A549 (cell line): ENCODE results near the gene BMERB1. TPM values are rescaled to one million over a fixed set of nuclear protein-coding genes. Genes with fewer than 3 reads are reported as not detected.

ENCODE experiments used
- ATAC-seq, 2 experiments: fragments of 200-7000 bp in 1 of 2; fragments of >200 bp in 1 of 2; cut with Nextera tagmentation in 1 of 2; cut with Tn5 transposase in 1 of 2; 3 replicates each; pipeline versions ENCODE4 v1.8.0 to v1.9.1; 2018 to 2020; ENCODE audit warnings: mild to moderate bottlenecking in 1 of 2, moderate library complexity in 1 of 2
- CTCF ChIA-PET: fragments of 300-600 bp; sonication (Branson Sonifier 250); formaldehyde crosslinking; extraction: SDS; loops from one replicate; lab custom pipeline; 2021; ENCODE audit warnings: antibody characterized with exemption, inconsistent platforms; lab: Yijun Ruan, JAX
- POLR2A ChIA-PET: fragments of 350-600 bp; formaldehyde crosslinking; extraction: SDS; loops from one replicate; lab custom pipeline; 2021; ENCODE audit warnings: antibody characterized with exemption, inconsistent platforms; lab: Yijun Ruan, JAX
- DNase-seq, 2 experiments: peaks; one replicate each; pipeline versions ENCODE4 v3.0.0 to v3.0.0-alpha.2; 2011 to 2016; ENCODE audit warnings: low read depth in 1 of 2, low spot score in 1 of 2
- FAIRE-seq: peaks from 2 replicates; lab custom pipeline; 2011; peaks lifted over from hg19 to GRCh38; lab: Jason Lieb, UNC
- H3K27ac ChIP-seq, 2 experiments: fragments of >200 bp; sonication (Bioruptor Twin); formaldehyde crosslinking; 3 replicates each; pipeline ENCODE4 v1.5.1; 2016 to 2017
- H3K4me1 ChIP-seq: fragments of >200 bp; sonication (Bioruptor Twin); formaldehyde crosslinking; 3 replicates; pipeline ENCODE4 v1.6.1; 2016
- H3K4me2 ChIP-seq: fragments of >200 bp; sonication (Bioruptor Twin); formaldehyde crosslinking; 3 replicates; pipeline ENCODE4 v1.6.1; 2016
- H3K4me3 ChIP-seq: fragments of >200 bp; sonication (Bioruptor Twin); formaldehyde crosslinking; 3 replicates; pipeline ENCODE4 v1.5.1; 2016
- H3K9me3 ChIP-seq: fragments of >200 bp; sonication (Bioruptor Twin); formaldehyde crosslinking; 3 replicates; pipeline ENCODE4 v1.6.1; 2016
- BCL3 ChIP-seq: fragments of >200 bp; sonication (Bioruptor Twin); formaldehyde crosslinking; IDR thresholded peaks from 3 replicates; pipeline ENCODE4 v1.6.1; 2016
- BHLHE40 ChIP-seq: IDR thresholded peaks from 2 replicates; pipeline ENCODE4 v1.6.1; 2012; ENCODE audit warnings: low read depth, low read length, inconsistent platforms
- CBX8 ChIP-seq: fragments of 200-600 bp; sonication (generic); IDR thresholded peaks from 2 replicates; pipeline ENCODE4 v1.6.1; 2016
- CHD4 ChIP-seq: fragments of 200-600 bp; sonication (generic); IDR thresholded peaks from 2 replicates; pipeline ENCODE4 v1.6.1; 2016; ENCODE audit warnings: antibody characterized with exemption, mild to moderate bottlenecking, borderline replicate concordance
- E2F6 ChIP-seq: IDR thresholded peaks from 2 replicates; pipeline ENCODE4 v1.6.1; 2012; ENCODE audit warnings: low read depth, borderline replicate concordance
- EHMT2 ChIP-seq: fragments of 200-600 bp; sonication (generic); IDR thresholded peaks from 2 replicates; pipeline ENCODE4 v1.6.1; 2016; ENCODE audit warnings: antibody characterized with exemption, low read depth, mild to moderate bottlenecking, moderate library complexity
- ELK1 ChIP-seq: fragments of 150-350 bp; IDR thresholded peaks from 2 replicates; pipeline ENCODE4 v1.6.1; 2014; ENCODE audit warnings: low read depth, mild to moderate bottlenecking, low read length
- EP300 ChIP-seq, 2 experiments: fragments of >200 bp; sonication (Bioruptor Twin); formaldehyde crosslinking; IDR thresholded peaks; 2 replicates in 1 of 2; 3 replicates in 1 of 2; pipeline ENCODE4 v1.6.1; 2016 to 2017
- FOXS1 ChIP-seq: fragments of 250-450 bp; sonication (Bioruptor Pico); IDR thresholded peaks from 2 replicates; pipeline ENCODE4 v1.5.0; 2020; ENCODE audit warnings: mild to moderate bottlenecking, moderate library complexity
- HES2 ChIP-seq: fragments of >200 bp; sonication (Bioruptor Twin); formaldehyde crosslinking; IDR thresholded peaks from 2 replicates; pipeline ENCODE4 v1.6.1; 2016
- HOXA7 ChIP-seq: fragments of 250-450 bp; sonication (Bioruptor Pico); IDR thresholded peaks from 2 replicates; pipeline ENCODE4 v1.5.0; 2020; ENCODE audit warnings: mild to moderate bottlenecking, moderate library complexity
- HOXB5 ChIP-seq: fragments of 250-450 bp; sonication (Bioruptor Pico); IDR thresholded peaks from 2 replicates; pipeline ENCODE4 v1.5.0; 2020; ENCODE audit warnings: mild to moderate bottlenecking, moderate library complexity
- JUN ChIP-seq, 2 experiments: fragments of >200 bp; sonication (Bioruptor Twin); formaldehyde crosslinking; IDR thresholded peaks; 2 replicates in 1 of 2; 3 replicates in 1 of 2; pipeline ENCODE4 v1.6.1; 2016 to 2017
- JUNB ChIP-seq: fragments of >200 bp; sonication (Bioruptor Twin); formaldehyde crosslinking; IDR thresholded peaks from 2 replicates; pipeline ENCODE4 v1.6.1; 2016
- KDM1A ChIP-seq: fragments of 200-600 bp; sonication (generic); IDR thresholded peaks from 2 replicates; pipeline ENCODE4 v1.6.1; 2016; ENCODE audit warnings: low read depth, mild to moderate bottlenecking
- KDM5A ChIP-seq: fragments of 200-600 bp; sonication (generic); IDR thresholded peaks from 2 replicates; pipeline ENCODE4 v1.6.1; 2016; ENCODE audit warnings: antibody characterized with exemption, mild to moderate bottlenecking
- MAX ChIP-seq: IDR thresholded peaks from 2 replicates; pipeline ENCODE4 v1.6.1; 2012
- MAZ ChIP-seq: fragments of 150-350 bp; IDR thresholded peaks from 2 replicates; pipeline ENCODE4 v1.6.1; 2014; ENCODE audit warnings: antibody characterized with exemption, low read depth, low read length, borderline replicate concordance
- NFE2L2 ChIP-seq: fragments of 150-350 bp; conservative IDR thresholded peaks from 2 replicates; pipeline ENCODE4 v1.6.1; 2014; ENCODE audit warnings: low read length
- PBX3 ChIP-seq: IDR thresholded peaks from 2 replicates; pipeline ENCODE4 v1.6.1; 2012
- POLR2AphosphoS2 ChIP-seq: conservative IDR thresholded peaks from 2 replicates; pipeline ENCODE4 v1.6.1; 2012; ENCODE audit warnings: low read length, improper control_type of control experiment, inconsistent platforms
- RAD21 ChIP-seq, 2 experiments: fragments of >200 bp in 1 of 2; sonication (Bioruptor Twin) in 1 of 2; formaldehyde crosslinking in 1 of 2; IDR thresholded peaks in 1 of 2; conservative IDR thresholded peaks in 1 of 2; 2 replicates in 1 of 2; 3 replicates in 1 of 2; pipeline ENCODE4 v1.6.1; 2012 to 2018; ENCODE audit warnings: inconsistent platforms in 1 of 2
- RARB ChIP-seq: fragments of 250-450 bp; sonication (Bioruptor Pico); IDR thresholded peaks from 2 replicates; pipeline ENCODE4 v1.8.0; 2021; ENCODE audit warnings: mild to moderate bottlenecking, moderate library complexity
- RCOR1 ChIP-seq: fragments of 150-350 bp; IDR thresholded peaks from 2 replicates; pipeline ENCODE4 v1.6.1; 2014; ENCODE audit warnings: antibody characterized with exemption, low read length, low read depth
- SMC3 ChIP-seq: fragments of >200 bp; sonication (Bioruptor Twin); formaldehyde crosslinking; IDR thresholded peaks from 3 replicates; pipeline ENCODE4 v1.6.1; 2018; ENCODE audit warnings: inconsistent platforms
- SREBF2 ChIP-seq: fragments of 450-650 bp; IDR thresholded peaks from 2 replicates; pipeline ENCODE4 v1.6.1; 2014; ENCODE audit warnings: mild to moderate bottlenecking, moderate library complexity
- TFCP2L1 ChIP-seq: fragments of 250-450 bp; sonication (Bioruptor Pico); IDR thresholded peaks from 2 replicates; pipeline ENCODE4 v1.5.0; 2021; ENCODE audit warnings: mild to moderate bottlenecking
- TP53 ChIP-seq: fragments of 250-450 bp; sonication (Bioruptor Pico); IDR thresholded peaks from 2 replicates; pipeline ENCODE4 v1.5.0; 2021; ENCODE audit warnings: mild to moderate bottlenecking, moderate library complexity
- ZC3H11A ChIP-seq: fragments of 450-650 bp; IDR thresholded peaks from 2 replicates; pipeline ENCODE4 v1.6.1; 2014; ENCODE audit warnings: antibody characterized with exemption, mild to moderate bottlenecking
- ZFP36 ChIP-seq: fragments of 450-650 bp; IDR thresholded peaks from 2 replicates; pipeline ENCODE4 v1.6.1; 2014; ENCODE audit warnings: borderline replicate concordance; ENCODE audit not compliant: partially characterized antibody
- ZNF302 ChIP-seq: fragments of 250-450 bp; sonication (Bioruptor Pico); IDR thresholded peaks from 2 replicates; pipeline ENCODE4 v1.9.0; 2021; ENCODE audit warnings: inconsistent platforms, mild to moderate bottlenecking, moderate library complexity
- WGBS: methylation state at CpG from one replicate; pipeline ENCODE4 v1.1.6; 2017; ENCODE audit errors: missing lambda C conversion rate; 5-methylcytosine and 5-hydroxymethylcytosine counted together
- polyA plus RNA-seq, 4 experiments: library from polyadenylated mRNA; depleted of rRNA in 3 of 4; stranded (reverse); fragments of >200 nt; fragmentation: RNase III in 1 of 4; extraction: RNeasy Plus Mini Kit Qiagen cat#74134 plus additional on column Dnase treatment in 1 of 4; gene quantifications; 2 replicates in 3 of 4; 3 replicates in 1 of 4; pipeline ENCODE4 v1.2.3, GENCODE V29; 2011 to 2017

BMERB1 gene
- polyA plus RNA-seq, 2 of the 4 experiments (the other 2 are of a cell fraction), result 44.7 to 48.9 TPM

- no peak for FAIRE-seq
- H3K9me3 ChIP-seq, result no peaks in the 10 kb centered on the region
- CTCF ChIA-PET, result interaction anchor here (1.6 kb wide), 1 partner anchor 9 kb away, joined by 6 read pairs; no protein-coding TSS in a partner anchor
- H3K4me3 ChIP-seq, result no peak overlapping the region
- ATAC-seq, result no peak
- POLR2A ChIA-PET, result no interaction called here
- no peak for DNase-seq
- H3K4me1 ChIP-seq, result peaks cover 19% of the 10 kb centered on the region
- no peak overlapping the region for H3K4me2 ChIP-seq
- TF ChIP-seq ZFP36 (no peak), PBX3 (no peak), HOXA7 (CRISPR knock-in tag) (no peak), RCOR1 (no peak), RAD21 (conservative IDR thresholded peaks at IDR 0.05 in 1 of 2, IDR thresholded peaks at IDR 0.05 in 1 of 2) (no peak), POLR2AphosphoS2 (no peak), JUNB (no peak), BCL3 (no peak), NFE2L2 (no peak), EP300 (IDR thresholded peaks at IDR 0.05) (no peak), EHMT2 (no peak), SREBF2 (no peak), TFCP2L1 (CRISPR knock-in tag) (no peak), KDM5A (no peak), RARB (CRISPR knock-in tag) (no peak)
- WGBS, result 95% methylated on average over 4 of the region's 4 CpGs
- H3K27ac ChIP-seq, result no peak overlapping the region
Measured at GRCh38 chr16:15578824-15579223, 144.4 kb downstream of the BMERB1 start.

GRCh38 chr16:15581127-15581815 is 146.9 kb downstream of the BMERB1 start:
- CTCF ChIA-PET, result interaction anchor here (1.4 kb wide), 1 partner anchor 9 kb away, joined by 3 read pairs; no protein-coding TSS in a partner anchor
- TF ChIP-seq E2F6 (no peak), ZFP36 (no peak), BHLHE40 (no peak), TP53 (CRISPR knock-in tag) (no peak), SREBF2 (no peak)
- ATAC-seq (no peak), FAIRE-seq (no peak), DNase-seq (no peak)
- POLR2A ChIA-PET, result no interaction called here
- Histone ChIP-seq H3K9me3 (peaks cover 6% of the 10 kb centered on the region), H3K4me3 (no peak overlapping the region), H3K4me1 (peaks cover 7% of the 10 kb centered on the region), H3K4me2 (no peak overlapping the region), H3K27ac (peak overlapping the region in 1 of 2 experiments; percentile 33; a peak in 1 of 6 replicates)
- 92% methylated on average over 10 of the region's 10 CpGs for WGBS

GRCh38 chr16:15583526-15583925 is 149.1 kb downstream of the BMERB1 start:
- no peak for FAIRE-seq
- CTCF ChIA-PET, result no interaction called here
- POLR2A ChIA-PET, result interaction anchor here (0.7 kb wide), 1 partner anchor 149 kb away, joined by 4 read pairs; no protein-coding TSS in a partner anchor

More at GRCh38 chr16:15583526-15583925, 149.1 kb downstream of the BMERB1 start:
- TF ChIP-seq MAX, result no peak
- TF ChIP-seq KDM1A, result no peak
- no peak for TF ChIP-seq KDM5A
- TF ChIP-seq NFE2L2, result no peak
- TF ChIP-seq CBX8, result no peak
- no peak for TF ChIP-seq ZC3H11A
- TF ChIP-seq JUN (IDR thresholded peaks at IDR 0.05), result no peak
- TF ChIP-seq SMC3, result no peak
- TF ChIP-seq CHD4, result no peak
- no peak for TF ChIP-seq HOXB5 (CRISPR knock-in tag)
- TF ChIP-seq FOXS1 (CRISPR knock-in tag), result no peak
- no peak for TF ChIP-seq MAZ
- no peak for TF ChIP-seq ELK1
- no peak for TF ChIP-seq HES2
- TF ChIP-seq ZNF302, result no peak
- no peak for TF ChIP-seq JUNB
- Histone ChIP-seq H3K27ac (0 out of 6 replicates have a peak overlapping the region, but pooled peaks of 1 of the 2 experiments have one; percentile 11), H3K4me3 (no peak overlapping the region), H3K4me2 (no peak overlapping the region), H3K4me1 (no peaks in the 10 kb centered on the region), H3K9me3 (peaks cover 16% of the 10 kb centered on the region)
- 87% methylated on average over 4 of the region's 4 CpGs for WGBS
- no peak for ATAC-seq
- DNase-seq, result no peak
